ENCODE data around the gene MCRIP2.

DNA sequence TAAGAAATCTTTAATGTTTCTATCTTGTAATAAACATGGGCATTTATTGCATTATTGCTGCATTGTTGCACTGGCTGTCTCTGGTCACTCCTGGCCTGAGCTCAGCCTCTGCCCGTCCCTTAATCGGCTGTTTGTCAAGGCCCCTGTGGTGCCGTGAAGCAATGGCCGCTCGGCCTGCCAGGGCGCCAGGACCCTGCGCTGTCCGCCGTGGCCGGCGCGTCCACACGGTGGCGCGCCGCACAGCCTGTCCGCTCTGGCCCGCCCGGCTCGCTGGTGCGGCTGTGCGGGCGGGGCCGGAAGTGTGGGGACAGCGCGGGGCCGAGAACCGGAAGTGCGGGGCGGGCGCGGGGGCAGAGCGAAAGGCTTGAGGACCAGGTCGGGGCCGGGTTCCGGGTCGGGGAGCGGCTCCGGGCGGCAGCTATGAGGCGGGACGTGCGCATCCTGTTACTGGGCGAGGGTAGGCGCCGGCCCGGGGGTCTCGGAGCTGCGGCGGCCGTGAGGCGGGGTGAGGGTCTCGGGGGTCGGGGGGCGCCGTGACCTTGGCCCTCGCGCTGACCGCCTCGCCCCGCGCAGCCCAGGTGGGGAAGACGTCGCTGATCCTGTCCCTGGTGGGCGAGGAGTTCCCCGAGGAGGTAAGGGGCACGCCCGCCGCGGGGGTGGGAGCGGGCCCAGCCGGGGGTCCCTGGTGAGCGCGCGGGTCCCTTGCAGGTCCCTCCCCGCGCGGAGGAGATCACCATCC is 26.3 kb downstream of the MCRIP2 start, which contains the start of gene RHOT2:
- TF ChIP-seq CTCF (IDR thresholded peaks at IDR 0.05) = peak; percentile 13 to 88 (median 38)
- peak in 1 of 2 donors; percentile 48 for TF ChIP-seq POLR2A (IDR thresholded peaks at IDR 0.05)

Data from sigmoid colon (tissue), 3 donors.